Hepatocyte (in vitro differentiated cells): Measurements from ENCODE around the gene ZNF224. TPM values are rescaled to one million over a fixed set of nuclear protein-coding genes. Genes with fewer than 3 reads are reported as not detected.

Experiments
- DNase-seq: peaks from one replicate; pipeline ENCODE4 v3.0.0-alpha.2; 2016; ENCODE audit warnings: low spot score
- H2AFZ ChIP-seq: fragments of 200-600 bp; sonication (generic); 2 replicates; pipeline ENCODE4 v1.6.0; 2016; ENCODE audit warnings: antibody characterized with exemption, mild to moderate bottlenecking
- H3K27ac ChIP-seq: fragments of 200-600 bp; sonication (generic); 2 replicates; pipeline ENCODE4 v1.5.1; 2016; ENCODE audit warnings: mild to moderate bottlenecking
- H3K27me3 ChIP-seq: fragments of 200-600 bp; sonication (generic); 2 replicates; pipeline ENCODE4 v1.6.1; 2016
- H3K36me3 ChIP-seq: fragments of 200-600 bp; sonication (generic); replicated peaks from 2 replicates; pipeline ENCODE4 v1.5.1; 2016; ENCODE audit warnings: low read depth; ENCODE audit not compliant: insufficient read depth
- H3K4me1 ChIP-seq: fragments of 200-600 bp; sonication (generic); 2 replicates; pipeline ENCODE4 v1.5.1; 2016; ENCODE audit warnings: mild to moderate bottlenecking, moderate library complexity; ENCODE audit not compliant: insufficient read depth
- H3K4me2 ChIP-seq: fragments of 200-600 bp; sonication (generic); 2 replicates; pipeline ENCODE4 v1.6.0; 2016
- H3K4me3 ChIP-seq: fragments of 200-600 bp; sonication (generic); 2 replicates; pipeline ENCODE4 v1.5.1; 2016; ENCODE audit warnings: mild to moderate bottlenecking
- H3K79me2 ChIP-seq: fragments of 200-600 bp; sonication (generic); 2 replicates; pipeline ENCODE4 v1.6.0; 2017; ENCODE audit warnings: mild to moderate bottlenecking
- H3K9me2 ChIP-seq: fragments of 200-600 bp; sonication (generic); replicated peaks from 2 replicates; pipeline ENCODE4 v1.6.0; 2017; ENCODE audit warnings: mild to moderate bottlenecking; ENCODE audit not compliant: insufficient read depth
- H3K9me3 ChIP-seq: fragments of 200-600 bp; sonication (generic); 2 replicates; pipeline ENCODE4 v1.5.1; 2016; ENCODE audit warnings: low read depth, mild to moderate bottlenecking
- H4K20me1 ChIP-seq: fragments of 200-600 bp; sonication (generic); 2 replicates; pipeline ENCODE4 v1.6.0; 2016; ENCODE audit warnings: mild to moderate bottlenecking; ENCODE audit not compliant: insufficient read depth, poor library complexity, severe bottlenecking
- CTCF ChIP-seq: fragments of 200-600 bp; sonication (generic); IDR thresholded peaks from 2 replicates; pipeline ENCODE4 v1.5.1; 2016; ENCODE audit warnings: antibody characterized with exemption, mild to moderate bottlenecking; ENCODE audit not compliant: poor library complexity
- EZH2 ChIP-seq: fragments of 200-600 bp; sonication (generic); IDR thresholded peaks from 2 replicates; pipeline ENCODE4 v1.6.1; 2016; ENCODE audit warnings: antibody characterized with exemption, mild to moderate bottlenecking, borderline replicate concordance
- EZH2phosphoT487 ChIP-seq: fragments of 200-600 bp; sonication (generic); IDR thresholded peaks from one replicate; pipeline ENCODE4 v1.6.1; 2018; ENCODE audit warnings: antibody characterized with exemption, mild to moderate bottlenecking, low read depth, moderate library complexity; ENCODE audit not compliant: unreplicated experiment, severe bottlenecking
- WGBS: methylation state at CpG from one replicate; pipeline ENCODE4 v1.1.6; 2016; ENCODE audit warnings: low lambda C conversion rate; ENCODE audit errors: missing lambda C conversion rate; 5-methylcytosine and 5-hydroxymethylcytosine counted together
- polyA plus RNA-seq: library from polyadenylated mRNA; unstranded; fragments of >200 nt; fragmentation: Nextera tagmentation; extraction: Ambion mirVana; gene quantifications from 2 replicates; pipeline ENCODE4 v1.2.1, GENCODE V29; 2016
- total RNA-seq: library from RNA; depleted of rRNA; stranded (reverse); fragments of >200 nt; gene quantifications from 2 replicates; pipeline ENCODE4 v1.2.3, GENCODE V29; 2014

ZNF224 gene
- total and polyA plus RNA-seq, 2 experiments from 2014 or later = 17.6 to 24.8 TPM

GRCh38 chr19:44142059-44142433 is 47.9 kb downstream of the ZNF224 start:
- H3K27ac ChIP-seq = no peak overlapping the region
- 5% methylated on average over 13 of the region's 13 CpGs for WGBS

GRCh38 chr19:44149776-44150175 is 55.6 kb downstream of the ZNF224 start:
- no peaks in the 10 kb centered on the region for H3K27me3 ChIP-seq
- no peaks in the 10 kb centered on the region for H4K20me1 ChIP-seq
- H3K9me3 ChIP-seq = peaks cover 1% of the 10 kb centered on the region
- no peaks in the 10 kb centered on the region for H3K36me3 ChIP-seq
- H3K79me2 ChIP-seq = no peaks in the 10 kb centered on the region
- H3K4me2 ChIP-seq = no peak overlapping the region
- H3K9me2 ChIP-seq = no peaks in the 10 kb centered on the region
- no peak for DNase-seq
- no peak overlapping the region for H2AFZ ChIP-seq
- 94% methylated on average over 4 of the region's 4 CpGs for WGBS
- H3K27ac ChIP-seq = no peak overlapping the region
- no peak overlapping the region for H3K4me3 ChIP-seq
- H3K4me1 ChIP-seq = no peaks in the 10 kb centered on the region
- TF ChIP-seq EZH2phosphoT487 = no peak
- no peak for TF ChIP-seq EZH2
- TF ChIP-seq CTCF = no peak

More at GRCh38 chr19:44142059-44142433, 47.9 kb downstream of the ZNF224 start:
- H2AFZ ChIP-seq = peak overlapping the region; percentile 98
- H3K9me3 ChIP-seq = no peaks in the 10 kb centered on the region
- H3K36me3 ChIP-seq = no peaks in the 10 kb centered on the region
- H3K4me2 ChIP-seq = peak overlapping the region; percentile 92
- TF ChIP-seq CTCF = no peak
- no peak for TF ChIP-seq EZH2
- no peak for TF ChIP-seq EZH2phosphoT487
- DNase-seq = peak; percentile 16
- H3K27me3 ChIP-seq = no peaks in the 10 kb centered on the region
- peak overlapping the region; percentile 86 for H3K4me3 ChIP-seq
- H3K9me2 ChIP-seq = no peaks in the 10 kb centered on the region
- H3K4me1 ChIP-seq = peaks cover 2% of the 10 kb centered on the region
- H3K79me2 ChIP-seq = peaks cover 17% of the 10 kb centered on the region
- no peaks in the 10 kb centered on the region for H4K20me1 ChIP-seq

- H3K9me3 ChIP-seq = peaks cover 18% of the 10 kb centered on the region
- 94% methylated on average over 5 of the region's 5 CpGs for WGBS
Measured at GRCh38 chr19:44151491-44151890, 57.3 kb downstream of the ZNF224 start.

More at GRCh38 chr19:44151491-44151890, 57.3 kb downstream of the ZNF224 start:
- no peak overlapping the region for H3K4me2 ChIP-seq
- H4K20me1 ChIP-seq = no peaks in the 10 kb centered on the region
- no peak overlapping the region for H3K4me3 ChIP-seq
- no peaks in the 10 kb centered on the region for H3K4me1 ChIP-seq
- H3K9me2 ChIP-seq = no peaks in the 10 kb centered on the region
- H3K36me3 ChIP-seq = peaks cover 6% of the 10 kb centered on the region
- H2AFZ ChIP-seq = no peak overlapping the region
- H3K79me2 ChIP-seq = no peaks in the 10 kb centered on the region
- TF ChIP-seq EZH2phosphoT487 (no peak), CTCF (no peak), EZH2 (no peak)
- H3K27ac ChIP-seq = no peak overlapping the region
- DNase-seq = no peak
- H3K27me3 ChIP-seq = no peaks in the 10 kb centered on the region
